ENCODE measurements around the gene ARL15.

The ARL15 gene

GRCh38 chr5:54150841-54151240, 159.5 kb downstream of the ARL15 start:
- Mint-ChIP-seq H3K27ac (peak overlapping the region in 1 of 2 donors; percentile 65), H3K36me3 (ENCODE audit: insufficient read depth) (no peaks in the 10 kb centered on the region), H3K4me3 (no peak overlapping the region), H3K9me3 (no peaks in the 10 kb centered on the region), H3K4me1 (ENCODE audit: low read depth in 2 of 2) (peaks cover 3 to 7% of the 10 kb centered on the region in 2 donors), H3K27me3 (no peaks in the 10 kb centered on the region)
- no peak for DNase-seq
- no peak for ATAC-seq (replicated peaks)

GRCh38 chr5:54148858-54149257, 161.5 kb downstream of the ARL15 start:
- H3K36me3 Mint-ChIP-seq (ENCODE audit: insufficient read depth): no peaks in the 10 kb centered on the region
- H3K9me3 Mint-ChIP-seq: no peaks in the 10 kb centered on the region
- DNase-seq (no peak), ATAC-seq (replicated peaks) (no peak)
- no peaks in the 10 kb centered on the region for H3K27me3 Mint-ChIP-seq
- H3K27ac Mint-ChIP-seq: no peak overlapping the region
- no peak overlapping the region for H3K4me3 Mint-ChIP-seq
- H3K4me1 Mint-ChIP-seq (ENCODE audit: low read depth in 2 of 2): peaks cover 3 to 7% of the 10 kb centered on the region in 2 donors

GRCh38 chr5:54148067-54148845, 162.1 kb downstream of the ARL15 start:
- Mint-ChIP-seq H3K36me3 (ENCODE audit: insufficient read depth) (no peaks in the 10 kb centered on the region), H3K27ac (peak overlapping the region in 1 of 2 donors; percentile 14)
- ATAC-seq (replicated peaks): no peak

DNA sequence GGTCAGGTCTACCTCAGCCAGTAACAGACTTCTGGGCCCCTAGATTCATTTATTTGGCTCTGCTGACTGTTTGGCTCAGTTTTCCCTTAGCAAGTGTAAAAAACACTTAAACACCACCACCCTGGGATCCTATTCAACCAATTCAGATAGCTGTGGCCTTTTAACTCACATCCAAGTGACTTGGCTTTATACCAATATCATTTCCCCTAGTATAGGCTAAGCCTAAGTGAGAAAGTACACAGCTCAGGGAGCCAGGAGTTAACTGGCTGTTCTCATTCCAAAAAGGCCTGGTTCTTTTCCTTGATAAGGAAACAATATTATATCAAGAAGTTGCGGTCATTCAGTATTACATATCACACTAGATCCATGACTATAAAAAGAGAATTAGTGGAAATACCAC, 163.5 kb downstream of the ARL15 start:
- DNase-seq (no peak), ATAC-seq (replicated peaks) (no peak)
- Mint-ChIP-seq H3K27me3 (no peaks in the 10 kb centered on the region), H3K27ac (no peak overlapping the region), H3K36me3 (ENCODE audit: insufficient read depth) (no peaks in the 10 kb centered on the region), H3K4me1 (ENCODE audit: low read depth in 2 of 2) (peaks cover under 1 to 4% of the 10 kb centered on the region in 2 donors), H3K9me3 (no peaks in the 10 kb centered on the region), H3K4me3 (no peak overlapping the region)

More at GRCh38 chr5:54148067-54148845, 162.1 kb downstream of the ARL15 start:
- Mint-ChIP-seq H3K4me3 (no peak overlapping the region), H3K9me3 (no peaks in the 10 kb centered on the region), H3K4me1 (ENCODE audit: low read depth in 2 of 2) (peaks cover 3 to 7% of the 10 kb centered on the region in 2 donors), H3K27me3 (no peaks in the 10 kb centered on the region)
- no peak for DNase-seq

DNA sequence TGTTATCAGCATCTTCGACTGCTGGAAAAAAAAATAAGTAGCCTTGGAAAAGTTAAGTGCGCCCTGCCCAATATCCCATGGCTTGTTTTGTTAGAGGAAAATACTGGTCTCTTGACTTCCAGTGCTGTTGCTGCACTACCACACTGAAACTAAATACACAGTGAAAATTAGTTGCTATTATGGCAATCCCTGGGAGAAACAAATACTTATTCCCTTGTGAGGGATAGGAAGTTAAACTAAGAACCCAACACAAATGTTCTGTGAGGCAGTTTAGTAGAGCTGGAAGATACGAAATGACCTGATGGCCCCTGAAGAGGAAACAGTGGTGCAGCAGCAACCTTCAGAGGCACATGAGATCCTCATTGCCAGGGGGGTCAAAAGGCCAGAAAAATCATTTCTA, 164.0 kb downstream of the ARL15 start:
- Mint-ChIP-seq H3K36me3 (ENCODE audit: insufficient read depth) (no peaks in the 10 kb centered on the region), H3K27ac (no peak overlapping the region), H3K4me1 (ENCODE audit: low read depth in 2 of 2) (peaks cover 0 to 4% of the 10 kb centered on the region in 2 donors), H3K4me3 (no peak overlapping the region), H3K9me3 (no peaks in the 10 kb centered on the region), H3K27me3 (no peaks in the 10 kb centered on the region)
- ATAC-seq (replicated peaks): no peak
- no peak for DNase-seq

GRCh38 chr5:54140247-54140840, 170.0 kb downstream of the ARL15 start:
- Mint-ChIP-seq H3K4me3 (no peak overlapping the region), H3K9me3 (no peaks in the 10 kb centered on the region), H3K27ac (no peak overlapping the region), H3K36me3 (ENCODE audit: insufficient read depth) (no peaks in the 10 kb centered on the region), H3K4me1 (ENCODE audit: low read depth in 2 of 2) (peaks cover 0 to 8% of the 10 kb centered on the region in 2 donors), H3K27me3 (no peaks in the 10 kb centered on the region)
- ATAC-seq (replicated peaks) (no peak), DNase-seq (no peak)

GRCh38 chr5:54136516-54137440, 173.6 kb downstream of the ARL15 start:
- H3K27ac Mint-ChIP-seq: peak overlapping the region in 1 of 2 donors; percentile 20
- DNase-seq (no peak), ATAC-seq (replicated peaks) (no peak)
- H3K36me3 Mint-ChIP-seq (ENCODE audit: insufficient read depth): no peaks in the 10 kb centered on the region
- peaks cover 0 to 8% of the 10 kb centered on the region in 2 donors for H3K4me1 Mint-ChIP-seq (ENCODE audit: low read depth in 2 of 2)
- H3K4me3 Mint-ChIP-seq: no peak overlapping the region
- H3K9me3 Mint-ChIP-seq: no peaks in the 10 kb centered on the region
- H3K27me3 Mint-ChIP-seq: no peaks in the 10 kb centered on the region

DNA sequence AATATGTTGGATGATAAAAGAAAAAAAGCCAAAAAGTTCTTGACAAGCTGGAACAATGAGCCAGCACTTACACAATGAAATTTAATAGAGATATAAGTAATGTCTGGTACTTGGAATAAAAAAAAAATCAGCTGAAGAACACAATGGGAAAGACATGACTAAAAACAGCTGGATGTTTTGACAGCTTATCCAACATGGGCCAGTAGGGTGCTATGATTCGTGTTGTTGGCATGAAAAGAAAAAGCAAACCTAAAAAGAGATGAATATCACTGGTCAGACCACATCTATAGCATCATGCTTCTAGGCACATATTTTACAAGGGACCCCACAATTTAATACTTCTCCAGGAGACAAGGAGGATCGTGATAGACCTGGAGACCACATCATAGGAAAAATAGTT, 175.3 kb downstream of the ARL15 start:
- no peak overlapping the region for H3K27ac Mint-ChIP-seq
- no peaks in the 10 kb centered on the region for H3K36me3 Mint-ChIP-seq (ENCODE audit: insufficient read depth)
- ATAC-seq (replicated peaks) (no peak), DNase-seq (no peak)
- H3K27me3 Mint-ChIP-seq: no peaks in the 10 kb centered on the region
- peaks cover 2 to 9% of the 10 kb centered on the region in 2 donors for H3K4me1 Mint-ChIP-seq (ENCODE audit: low read depth in 2 of 2)
- H3K4me3 Mint-ChIP-seq: no peak overlapping the region
- H3K9me3 Mint-ChIP-seq: no peaks in the 10 kb centered on the region

GRCh38 chr5:54133917-54134316, 176.5 kb downstream of the ARL15 start:
- no peak for ATAC-seq (replicated peaks)
- Mint-ChIP-seq H3K4me1 (ENCODE audit: low read depth in 2 of 2) (peaks cover 2 to 9% of the 10 kb centered on the region in 2 donors), H3K27me3 (no peaks in the 10 kb centered on the region), H3K36me3 (ENCODE audit: insufficient read depth) (no peaks in the 10 kb centered on the region), H3K4me3 (no peak overlapping the region), H3K9me3 (no peaks in the 10 kb centered on the region), H3K27ac (no peak overlapping the region)
- DNase-seq: no peak

DNA sequence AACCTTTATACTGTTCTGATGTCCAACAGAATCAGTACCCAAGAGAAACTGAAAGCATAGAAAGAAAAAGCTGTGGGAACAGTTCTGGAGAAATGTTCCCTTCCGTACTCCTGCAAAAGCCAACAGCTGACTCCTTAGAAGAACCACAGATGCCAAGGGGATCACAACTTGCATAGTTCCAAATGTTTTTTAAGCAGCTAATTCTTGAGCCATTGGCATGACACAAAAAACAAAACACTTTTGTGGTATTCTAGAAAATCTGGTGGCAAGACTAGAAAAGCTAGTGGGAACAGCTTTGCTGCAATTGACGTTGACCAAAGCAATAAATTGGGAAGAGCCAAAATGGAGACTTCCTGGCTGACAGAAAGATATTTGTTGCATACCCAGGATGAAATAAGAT, 189.9 kb downstream of the ARL15 start:
- Mint-ChIP-seq H3K4me3 (no peak overlapping the region), H3K9me3 (no peaks in the 10 kb centered on the region), H3K4me1 (ENCODE audit: low read depth in 2 of 2) (peaks cover 7 to 13% of the 10 kb centered on the region in 2 donors), H3K27ac (no peak overlapping the region), H3K27me3 (no peaks in the 10 kb centered on the region), H3K36me3 (ENCODE audit: insufficient read depth) (no peaks in the 10 kb centered on the region)
- DNase-seq (no peak), ATAC-seq (replicated peaks) (no peak)

DNA sequence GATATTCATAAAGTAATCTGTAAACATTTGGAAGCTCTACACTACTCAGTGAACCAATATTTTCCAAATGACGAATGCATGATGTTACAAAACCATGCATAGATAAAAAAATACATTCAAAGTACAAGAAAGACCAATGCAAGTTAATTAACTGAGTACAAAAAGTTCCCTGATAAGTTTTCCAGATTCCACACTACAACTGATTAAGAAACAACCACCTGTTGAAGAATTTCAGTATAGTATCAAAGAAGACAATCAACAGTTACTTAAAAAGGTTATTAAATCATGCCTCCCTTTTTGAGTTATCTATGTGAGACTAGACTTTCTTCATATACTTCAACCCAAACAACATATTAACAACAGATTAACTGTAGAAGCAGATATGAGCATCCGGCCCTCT, 192.4 kb downstream of the ARL15 start:
- DNase-seq: no peak
- Mint-ChIP-seq H3K4me1 (ENCODE audit: low read depth in 2 of 2) (peaks cover 7 to 11% of the 10 kb centered on the region in 2 donors), H3K9me3 (no peaks in the 10 kb centered on the region), H3K27ac (no peak overlapping the region), H3K4me3 (no peak overlapping the region), H3K36me3 (ENCODE audit: insufficient read depth) (no peaks in the 10 kb centered on the region), H3K27me3 (no peaks in the 10 kb centered on the region)
- no peak for ATAC-seq (replicated peaks)

- Mint-ChIP-seq H3K27me3 (no peaks in the 10 kb centered on the region), H3K36me3 (ENCODE audit: insufficient read depth) (no peaks in the 10 kb centered on the region), H3K27ac (no peak overlapping the region), H3K4me1 (ENCODE audit: low read depth in 2 of 2) (peaks cover 7 to 11% of the 10 kb centered on the region in 2 donors), H3K4me3 (no peak overlapping the region), H3K9me3 (no peaks in the 10 kb centered on the region)
- ATAC-seq (replicated peaks) (no peak), DNase-seq (no peak)
Observed at GRCh38 chr5:54115735-54116403, 194.5 kb downstream of the ARL15 start.

- no peak overlapping the region for H3K4me3 Mint-ChIP-seq
Observed at GRCh38 chr5:54113060-54113459, 197.3 kb downstream of the ARL15 start.

More at GRCh38 chr5:54113060-54113459, 197.3 kb downstream of the ARL15 start:
- Mint-ChIP-seq H3K9me3 (no peaks in the 10 kb centered on the region), H3K27ac (no peak overlapping the region), H3K27me3 (no peaks in the 10 kb centered on the region), H3K36me3 (ENCODE audit: insufficient read depth) (no peaks in the 10 kb centered on the region), H3K4me1 (ENCODE audit: low read depth in 2 of 2) (peaks cover 6% of the 10 kb centered on the region in 2 donors)
- ATAC-seq (replicated peaks) (no peak), DNase-seq (no peak)

Data from effector memory CD8-positive, alpha-beta T cell (primary cell).